Measurements from ENCODE around the gene TTYH3.

DNA sequence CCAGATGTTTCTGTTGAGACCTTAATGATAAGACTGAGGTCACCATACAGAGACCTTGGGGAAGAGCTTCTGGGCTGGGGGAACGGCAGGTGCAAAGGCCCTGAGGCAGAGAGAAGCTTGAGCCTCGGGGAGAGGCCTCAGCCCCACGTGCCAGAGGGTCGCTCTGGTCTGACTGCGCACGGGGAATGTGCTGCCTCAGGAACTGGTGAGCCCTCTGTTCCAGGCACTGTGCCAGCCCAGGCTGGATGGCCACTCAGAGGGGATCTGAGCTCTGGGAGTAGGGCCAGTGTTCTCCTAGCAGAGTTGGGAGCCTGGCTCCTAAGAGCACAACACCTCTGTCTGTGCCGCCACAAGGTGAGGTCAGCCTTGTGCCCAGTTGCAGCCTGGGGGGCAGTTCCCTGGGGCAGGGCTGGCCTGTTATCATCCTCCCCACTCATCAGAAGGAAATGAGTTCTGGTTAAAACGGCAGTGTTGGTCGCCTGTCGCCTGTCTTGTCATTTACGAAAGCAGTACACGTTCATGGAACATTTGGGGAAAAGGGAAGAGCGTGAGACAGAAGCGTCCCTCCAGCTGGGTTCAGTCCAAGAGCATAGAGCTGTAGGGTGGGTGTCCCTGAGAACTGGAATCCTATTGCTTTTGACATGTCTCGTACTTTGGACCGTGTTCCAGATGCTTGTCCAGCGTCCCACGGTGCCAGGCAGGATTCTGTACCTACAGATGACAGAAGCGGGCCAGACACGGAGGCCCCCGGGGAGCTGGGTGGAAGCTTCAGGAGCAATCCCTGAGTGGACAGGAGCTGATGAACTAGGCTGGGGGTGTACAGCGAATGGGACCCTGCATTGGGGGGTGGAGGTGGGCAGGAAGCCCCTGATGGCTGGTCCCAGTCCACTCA lies 4.3 kb downstream of the TTYH3 start:
- TF ChIP-seq CTCF (IDR thresholded peaks at IDR 0.05; ENCODE audit: low read depth, low read length, poor library complexity, severe bottlenecking) (no peak), EZH2phosphoT487 (IDR thresholded peaks at IDR 0.05; ENCODE audit: borderline replicate concordance, low read length) (no peak)

Data from DOHH2 (cell line).